Calu3 (cell line): ENCODE data around the gene PHF19. TPM values are rescaled to one million over a fixed set of nuclear protein-coding genes. Genes with fewer than 3 reads are reported as not detected.

ENCODE experiments used
- BruUV-seq: library from RNA; stranded (reverse); fragments of 400-500 nt; replicated peaks from 2 replicates; lab custom pipeline; 2021; lab: Mats Ljungman, UMichigan
- CTCF ChIA-PET: fragments of 300-600 bp; sonication (Branson Sonifier 250); formaldehyde crosslinking; loops from one replicate; lab custom pipeline; 2022; ENCODE audit warnings: antibody characterized with exemption; lab: Charles Lee
- DNase-seq: peaks from one replicate; pipeline ENCODE4 v3.0.0; 2022
- H3K27ac Mint-ChIP-seq: one replicate; pipeline ENCODE4 v1.8.0; 2022; ENCODE audit warnings: mixed read lengths; ENCODE audit not compliant: unreplicated experiment
- H3K27me3 Mint-ChIP-seq: one replicate; pipeline ENCODE4 v1.8.0; 2022; ENCODE audit warnings: mixed read lengths; ENCODE audit not compliant: unreplicated experiment
- H3K36me3 Mint-ChIP-seq: one replicate; pipeline ENCODE4 v1.8.0; 2022; ENCODE audit warnings: mild to moderate bottlenecking, moderate library complexity, mixed read lengths; ENCODE audit not compliant: insufficient read depth, unreplicated experiment
- H3K4me1 Mint-ChIP-seq: one replicate; pipeline ENCODE4 v1.8.0; 2022; ENCODE audit warnings: mild to moderate bottlenecking, low read depth, mixed read lengths; ENCODE audit not compliant: unreplicated experiment
- H3K4me3 Mint-ChIP-seq: one replicate; pipeline ENCODE4 v1.8.0; 2022; ENCODE audit warnings: mild to moderate bottlenecking, low read depth, moderate library complexity, mixed read lengths; ENCODE audit not compliant: unreplicated experiment
- H3K9me3 Mint-ChIP-seq: one replicate; pipeline ENCODE4 v1.8.0; 2022; ENCODE audit warnings: low read depth, mixed read lengths; ENCODE audit not compliant: unreplicated experiment
- CTCF ChIP-seq: fragments of 200-600 bp; IDR thresholded peaks from one replicate; pipeline ENCODE4 v1.8.0; 2022; ENCODE audit warnings: antibody characterized with exemption; ENCODE audit not compliant: unreplicated experiment
- intact Hi-C: fragments of 100-400 bp; cut with micrococcal nuclease; formaldehyde crosslinking; loops from one replicate; pipeline ENCODE4 v1.10.0; 2022; ENCODE audit not compliant: unreplicated experiment
- total RNA-seq: library from RNA; stranded (reverse); gene quantifications from 2 replicates; pipeline ENCODE4 v1.2.3, GENCODE V29; 2022

PHF19 gene
- total RNA-seq, 1 experiment from 2014 or later, result 44.5 TPM

DNA sequence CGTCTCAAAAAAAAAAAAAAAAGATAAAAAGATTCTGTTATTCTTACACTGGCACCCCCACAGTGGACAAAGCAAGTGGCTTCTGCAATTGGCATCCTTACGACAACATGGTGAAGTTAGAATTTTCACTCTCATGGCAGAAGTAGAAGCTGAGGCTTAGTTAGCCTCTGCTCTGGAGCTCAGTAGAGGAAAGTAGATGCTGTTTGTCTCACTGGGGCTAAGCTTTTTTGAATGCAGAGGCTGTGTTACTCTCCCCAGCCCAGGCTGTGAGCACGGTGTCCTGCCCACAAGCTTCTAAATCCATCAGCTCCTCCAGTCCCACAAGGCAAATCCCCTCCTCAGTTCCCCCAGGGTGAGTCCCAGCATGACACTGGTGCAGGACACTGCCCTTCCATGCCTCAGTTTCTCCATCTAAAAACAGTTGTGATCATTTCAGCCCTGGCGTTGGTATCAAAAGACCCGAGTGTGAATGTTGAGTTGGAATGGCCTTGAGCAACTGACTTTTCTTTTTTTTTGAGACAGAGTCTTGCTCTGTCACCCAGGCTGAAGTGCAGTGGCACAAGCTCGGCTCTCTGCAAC, 22.6 kb upstream of the PHF19 start:
- Mint-ChIP-seq H3K4me1 (no peaks in the 10 kb centered on the region), H3K36me3 (no peaks in the 10 kb centered on the region), H3K9me3 (no peaks in the 10 kb centered on the region), H3K4me3 (no peak overlapping the region), H3K27ac (no peak overlapping the region), H3K27me3 (peaks cover 9% of the 10 kb centered on the region)
- CTCF ChIA-PET, result no interaction called here
- BruUV-seq, result no TSS peak
- intact Hi-C loops, result no loop called here
- DNase-seq, result no peak
- no peak for TF ChIP-seq CTCF

DNA sequence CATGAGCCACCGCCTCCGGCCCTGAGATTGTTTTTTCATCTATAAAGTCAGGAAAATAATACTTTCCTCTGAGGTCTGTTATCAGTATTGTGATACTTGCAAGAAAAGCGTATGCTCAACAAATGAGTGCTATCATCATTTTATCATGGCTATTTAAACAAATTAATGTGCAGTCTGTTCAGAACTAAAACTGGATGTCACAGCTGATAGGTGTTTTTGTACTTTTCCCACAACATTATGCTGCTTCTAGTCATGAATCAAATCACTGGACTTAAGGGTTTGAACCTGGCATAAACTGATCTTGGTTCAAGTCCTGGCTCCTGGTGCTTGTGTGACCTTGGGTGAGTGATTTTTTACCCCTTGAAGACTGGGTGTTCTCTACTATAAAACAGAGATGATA, 21.4 kb upstream of the PHF19 start:
- no peak for TF ChIP-seq CTCF
- no TSS peak for BruUV-seq
- H3K4me3 Mint-ChIP-seq, result no peak overlapping the region
- no peak for DNase-seq
- peaks cover 4% of the 10 kb centered on the region for H3K4me1 Mint-ChIP-seq
- H3K36me3 Mint-ChIP-seq, result no peaks in the 10 kb centered on the region
- intact Hi-C loops, result no loop called here
- H3K9me3 Mint-ChIP-seq, result no peaks in the 10 kb centered on the region
- peaks cover 15% of the 10 kb centered on the region for H3K27me3 Mint-ChIP-seq
- H3K27ac Mint-ChIP-seq, result no peak overlapping the region
- CTCF ChIA-PET, result no interaction called here

GRCh38 chr9:120895951-120896350, 19.0 kb upstream of the PHF19 start:
- BruUV-seq, result no TSS peak
- no peak overlapping the region for H3K4me3 Mint-ChIP-seq
- DNase-seq, result no peak
- H3K27ac Mint-ChIP-seq, result no peak overlapping the region
- peaks cover 15% of the 10 kb centered on the region for H3K4me1 Mint-ChIP-seq
- no peaks in the 10 kb centered on the region for H3K9me3 Mint-ChIP-seq
- peaks cover 19% of the 10 kb centered on the region for H3K27me3 Mint-ChIP-seq
- intact Hi-C loops, result no loop called here
- no peaks in the 10 kb centered on the region for H3K36me3 Mint-ChIP-seq
- no peak for TF ChIP-seq CTCF
- CTCF ChIA-PET, result interaction anchor here (0.6 kb wide), 1 partner anchor 12 kb away, joined by 3 read pairs; no protein-coding TSS in a partner anchor

- TF ChIP-seq CTCF, result no peak
- H3K27me3 Mint-ChIP-seq, result peaks cover 19% of the 10 kb centered on the region
- intact Hi-C loops, result no loop called here
- no peak for DNase-seq
- no TSS peak for BruUV-seq
- H3K4me3 Mint-ChIP-seq, result peak overlapping the region; percentile 44
- H3K4me1 Mint-ChIP-seq, result peaks cover 15% of the 10 kb centered on the region
- CTCF ChIA-PET, result no interaction called here
- H3K27ac Mint-ChIP-seq, result no peak overlapping the region
- H3K9me3 Mint-ChIP-seq, result no peaks in the 10 kb centered on the region
- no peaks in the 10 kb centered on the region for H3K36me3 Mint-ChIP-seq
These were observed 17.5 kb upstream of the PHF19 start for GRCh38 chr9:120894321-120895148.
